Stimulated activated naive CD4-positive, alpha-beta T cell treated with Interleukin-2 at 50 U/mL for 16 hours (primary cell): ENCODE results near the gene EIF4H.
"Not testable (repeated sequence)": the region's sequence is repeated elsewhere in the genome, so short reads cannot be mapped to it uniquely, and the experiment has no call there.

Experiments
- DNase-seq: peaks from one replicate; lab custom pipeline; 2025; lab: John Stamatoyannopoulos, UW

Gene EIF4H

GRCh38 chr7:74224907-74225306, 50.8 kb downstream of the EIF4H start:
- not testable (repeated sequence) for DNase-seq

- DNase-seq = no peak
Measured at GRCh38 chr7:74225400-74225799, 51.2 kb downstream of the EIF4H start.

- DNase-seq = no peak
Measured at GRCh38 chr7:74226633-74227032, 52.5 kb downstream of the EIF4H start.

GRCh38 chr7:74228951-74229900, 55.1 kb downstream of the EIF4H start:
- no peak for DNase-seq

- no peak for DNase-seq
Measured at GRCh38 chr7:74230446-74231231, 56.5 kb downstream of the EIF4H start.

GRCh38 chr7:74231232-74231590, 57.1 kb downstream of the EIF4H start:
- no peak for DNase-seq

- no peak for DNase-seq
Measured at GRCh38 chr7:74233655-74234285, 59.6 kb downstream of the EIF4H start.

- no peak for DNase-seq
Measured at GRCh38 chr7:74235518-74236268, 61.5 kb downstream of the EIF4H start.

- no peak for DNase-seq
Measured at GRCh38 chr7:74236284-74236683, 62.1 kb downstream of the EIF4H start.

GRCh38 chr7:74240482-74240881, 66.3 kb downstream of the EIF4H start:
- DNase-seq = no peak

- DNase-seq = no peak
Measured at GRCh38 chr7:74242122-74242443, 67.9 kb downstream of the EIF4H start.

- no peak for DNase-seq
Measured at GRCh38 chr7:74246497-74246896, 72.3 kb downstream of the EIF4H start.
